Hepatocyte (in vitro differentiated cells): Measurements from ENCODE around the gene DSG3. TPM values are rescaled to one million over a fixed set of nuclear protein-coding genes. Genes with fewer than 3 reads are reported as not detected.
"Not testable (repeated sequence)": the region's sequence is repeated elsewhere in the genome, so short reads cannot be mapped to it uniquely, and the experiment has no call there.

ENCODE experiments used
- DNase-seq: peaks from one replicate; pipeline ENCODE4 v3.0.0-alpha.2; 2016; ENCODE audit warnings: low spot score
- H2AFZ ChIP-seq: fragments of 200-600 bp; sonication (generic); 2 replicates; pipeline ENCODE4 v1.6.0; 2016; ENCODE audit warnings: antibody characterized with exemption, mild to moderate bottlenecking
- H3K27ac ChIP-seq: fragments of 200-600 bp; sonication (generic); 2 replicates; pipeline ENCODE4 v1.5.1; 2016; ENCODE audit warnings: mild to moderate bottlenecking
- H3K27me3 ChIP-seq: fragments of 200-600 bp; sonication (generic); 2 replicates; pipeline ENCODE4 v1.6.1; 2016
- H3K36me3 ChIP-seq: fragments of 200-600 bp; sonication (generic); replicated peaks from 2 replicates; pipeline ENCODE4 v1.5.1; 2016; ENCODE audit warnings: low read depth; ENCODE audit not compliant: insufficient read depth
- H3K4me1 ChIP-seq: fragments of 200-600 bp; sonication (generic); 2 replicates; pipeline ENCODE4 v1.5.1; 2016; ENCODE audit warnings: mild to moderate bottlenecking, moderate library complexity; ENCODE audit not compliant: insufficient read depth
- H3K4me2 ChIP-seq: fragments of 200-600 bp; sonication (generic); 2 replicates; pipeline ENCODE4 v1.6.0; 2016
- H3K4me3 ChIP-seq: fragments of 200-600 bp; sonication (generic); 2 replicates; pipeline ENCODE4 v1.5.1; 2016; ENCODE audit warnings: mild to moderate bottlenecking
- H3K79me2 ChIP-seq: fragments of 200-600 bp; sonication (generic); 2 replicates; pipeline ENCODE4 v1.6.0; 2017; ENCODE audit warnings: mild to moderate bottlenecking
- H3K9me2 ChIP-seq: fragments of 200-600 bp; sonication (generic); replicated peaks from 2 replicates; pipeline ENCODE4 v1.6.0; 2017; ENCODE audit warnings: mild to moderate bottlenecking; ENCODE audit not compliant: insufficient read depth
- H3K9me3 ChIP-seq: fragments of 200-600 bp; sonication (generic); 2 replicates; pipeline ENCODE4 v1.5.1; 2016; ENCODE audit warnings: low read depth, mild to moderate bottlenecking
- H4K20me1 ChIP-seq: fragments of 200-600 bp; sonication (generic); 2 replicates; pipeline ENCODE4 v1.6.0; 2016; ENCODE audit warnings: mild to moderate bottlenecking; ENCODE audit not compliant: insufficient read depth, poor library complexity, severe bottlenecking
- EZH2 ChIP-seq: fragments of 200-600 bp; sonication (generic); IDR thresholded peaks from 2 replicates; pipeline ENCODE4 v1.6.1; 2016; ENCODE audit warnings: antibody characterized with exemption, mild to moderate bottlenecking, borderline replicate concordance
- EZH2phosphoT487 ChIP-seq: fragments of 200-600 bp; sonication (generic); IDR thresholded peaks from one replicate; pipeline ENCODE4 v1.6.1; 2018; ENCODE audit warnings: antibody characterized with exemption, mild to moderate bottlenecking, low read depth, moderate library complexity; ENCODE audit not compliant: unreplicated experiment, severe bottlenecking
- WGBS: methylation state at CpG from one replicate; pipeline ENCODE4 v1.1.6; 2016; ENCODE audit warnings: low lambda C conversion rate; ENCODE audit errors: missing lambda C conversion rate; 5-methylcytosine and 5-hydroxymethylcytosine counted together
- polyA plus RNA-seq: library from polyadenylated mRNA; unstranded; fragments of >200 nt; fragmentation: Nextera tagmentation; extraction: Ambion mirVana; gene quantifications from 2 replicates; pipeline ENCODE4 v1.2.1, GENCODE V29; 2016
- total RNA-seq: library from RNA; depleted of rRNA; stranded (reverse); fragments of >200 nt; gene quantifications from 2 replicates; pipeline ENCODE4 v1.2.3, GENCODE V29; 2014
- TF ChIP-seq, protein P1 (sequence below): fragments of 200-600 bp; sonication (generic); IDR thresholded peaks from 2 replicates; pipeline ENCODE4 v1.5.1; 2016; ENCODE audit warnings: antibody characterized with exemption, mild to moderate bottlenecking; ENCODE audit not compliant: poor library complexity

Gene DSG3
- total and polyA plus RNA-seq, 2 experiments from 2014 or later, result 0.43 TPM; not detected in 1

DNA sequence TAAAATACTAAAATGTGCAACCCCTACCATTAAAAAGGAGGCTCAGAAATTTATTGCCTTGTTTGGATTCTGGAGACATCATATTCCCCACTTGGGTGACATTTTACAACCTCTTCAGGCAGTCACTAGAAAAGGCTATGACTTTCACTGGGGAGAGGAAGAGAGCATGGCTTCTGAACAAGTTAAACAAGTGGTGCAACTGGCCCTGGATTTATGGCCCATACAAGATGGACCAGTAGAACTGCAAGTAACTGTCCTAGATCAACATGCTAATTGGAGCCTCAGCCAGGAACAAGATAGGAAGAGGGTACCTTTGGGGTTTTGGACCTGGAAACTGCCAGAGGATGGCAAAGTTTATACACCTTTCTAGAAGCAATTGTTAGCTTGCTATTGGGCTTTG lies 46.4 kb downstream of the DSG3 start:
- no peak overlapping the region for H3K4me2 ChIP-seq
- H3K4me1 ChIP-seq, result no peaks in the 10 kb centered on the region
- TF ChIP-seq EZH2, result no peak
- TF ChIP-seq, protein P1, sequence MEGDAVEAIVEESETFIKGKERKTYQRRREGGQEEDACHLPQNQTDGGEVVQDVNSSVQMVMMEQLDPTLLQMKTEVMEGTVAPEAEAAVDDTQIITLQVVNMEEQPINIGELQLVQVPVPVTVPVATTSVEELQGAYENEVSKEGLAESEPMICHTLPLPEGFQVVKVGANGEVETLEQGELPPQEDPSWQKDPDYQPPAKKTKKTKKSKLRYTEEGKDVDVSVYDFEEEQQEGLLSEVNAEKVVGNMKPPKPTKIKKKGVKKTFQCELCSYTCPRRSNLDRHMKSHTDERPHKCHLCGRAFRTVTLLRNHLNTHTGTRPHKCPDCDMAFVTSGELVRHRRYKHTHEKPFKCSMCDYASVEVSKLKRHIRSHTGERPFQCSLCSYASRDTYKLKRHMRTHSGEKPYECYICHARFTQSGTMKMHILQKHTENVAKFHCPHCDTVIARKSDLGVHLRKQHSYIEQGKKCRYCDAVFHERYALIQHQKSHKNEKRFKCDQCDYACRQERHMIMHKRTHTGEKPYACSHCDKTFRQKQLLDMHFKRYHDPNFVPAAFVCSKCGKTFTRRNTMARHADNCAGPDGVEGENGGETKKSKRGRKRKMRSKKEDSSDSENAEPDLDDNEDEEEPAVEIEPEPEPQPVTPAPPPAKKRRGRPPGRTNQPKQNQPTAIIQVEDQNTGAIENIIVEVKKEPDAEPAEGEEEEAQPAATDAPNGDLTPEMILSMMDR, result no peak
- no peak for TF ChIP-seq EZH2phosphoT487
- no peaks in the 10 kb centered on the region for H3K9me2 ChIP-seq
- no peaks in the 10 kb centered on the region for H3K9me3 ChIP-seq
- H3K36me3 ChIP-seq, result no peaks in the 10 kb centered on the region
- no peak for DNase-seq
- no peak overlapping the region for H2AFZ ChIP-seq
- no peak overlapping the region for H3K4me3 ChIP-seq
- H3K27ac ChIP-seq, result no peak overlapping the region
- no peaks in the 10 kb centered on the region for H4K20me1 ChIP-seq
- H3K79me2 ChIP-seq, result peaks cover under 1% of the 10 kb centered on the region
- H3K27me3 ChIP-seq, result no peaks in the 10 kb centered on the region

DNA sequence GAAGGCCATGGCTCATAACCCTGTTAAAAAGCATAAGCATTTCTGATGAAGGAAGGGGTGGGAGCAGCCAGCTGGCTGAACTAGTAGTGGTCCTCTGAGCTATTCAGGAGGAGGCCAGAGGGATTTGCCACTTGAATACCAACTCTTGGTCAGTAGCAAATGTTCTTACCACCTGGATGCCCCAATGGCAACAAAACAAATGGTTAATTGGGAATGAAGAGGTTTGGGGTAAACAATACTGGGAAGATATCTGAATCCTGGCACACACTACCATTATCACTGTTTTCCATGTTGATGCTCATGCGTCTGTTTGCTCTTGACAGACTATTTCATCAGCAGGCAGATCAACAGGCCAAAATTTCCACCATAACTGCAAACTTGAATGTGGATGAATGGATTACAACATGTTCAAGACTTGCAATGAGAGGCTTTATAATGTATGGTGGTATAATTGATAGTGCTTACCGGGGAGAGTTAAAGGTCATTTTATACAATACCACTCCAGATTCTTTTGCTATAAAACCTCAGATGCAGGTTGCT lies 47.2 kb downstream of the DSG3 start:
- not testable (repeated sequence) for H3K9me3 ChIP-seq, H3K27ac ChIP-seq, H3K4me3 ChIP-seq, H3K36me3 ChIP-seq, H3K79me2 ChIP-seq, H3K4me1 ChIP-seq, H3K9me2 ChIP-seq, H2AFZ ChIP-seq, H3K4me2 ChIP-seq, H4K20me1 ChIP-seq, DNase-seq, H3K27me3 ChIP-seq
- 93% methylated on average over 2 of the region's 2 CpGs for WGBS

DNA sequence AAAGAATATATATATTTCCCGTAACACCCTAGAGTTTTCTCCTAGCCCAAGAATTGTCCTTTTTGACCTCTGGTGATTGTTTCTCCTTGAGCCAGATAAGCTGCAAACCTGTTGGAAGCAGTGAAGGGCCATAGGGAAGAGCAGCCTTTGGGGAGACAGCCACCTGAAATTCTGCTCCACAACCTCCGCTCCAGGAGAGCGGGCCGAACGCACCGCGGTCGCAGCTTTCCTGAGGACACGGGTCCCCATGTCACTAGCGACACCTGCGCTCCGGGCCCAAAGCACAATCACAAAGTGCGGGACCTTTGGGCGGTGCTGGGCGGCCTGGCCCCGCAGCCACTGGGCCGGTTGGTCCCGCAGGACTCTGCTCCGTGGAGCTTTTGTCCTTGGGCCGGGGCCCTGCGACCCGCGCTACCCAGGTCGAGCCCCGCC lies 49.9 kb downstream of the DSG3 start:
- H4K20me1 ChIP-seq, result no peaks in the 10 kb centered on the region
- H2AFZ ChIP-seq, result peak overlapping the region; percentile 96
- H3K4me2 ChIP-seq, result peak overlapping the region; percentile 80
- WGBS, result 14% methylated on average over 24 of the region's 25 CpGs
- peak overlapping the region; percentile 87 for H3K27ac ChIP-seq
- H3K27me3 ChIP-seq, result no peaks in the 10 kb centered on the region
- peaks cover 35% of the 10 kb centered on the region for H3K79me2 ChIP-seq
- no peak for TF ChIP-seq EZH2
- TF ChIP-seq EZH2phosphoT487, result no peak
- TF ChIP-seq, protein P1, result no peak
- no peaks in the 10 kb centered on the region for H3K9me3 ChIP-seq
- no peaks in the 10 kb centered on the region for H3K9me2 ChIP-seq
- H3K4me3 ChIP-seq, result peak overlapping the region; percentile 55
- no peaks in the 10 kb centered on the region for H3K36me3 ChIP-seq
- DNase-seq, result no peak
- H3K4me1 ChIP-seq, result peaks cover 10% of the 10 kb centered on the region

GRCh38 chr18:31497836-31498573 lies 50.5 kb downstream of the DSG3 start, which contains the start of gene DSG2:
TSS of gene DSG2 (plus strand) at chr18:31498177. CDS start at chr18:31498252, 75 bp downstream.
- peak within 1 kb of the TSS; percentile 96 for H2AFZ ChIP-seq
- H3K27ac ChIP-seq, result peak within 1 kb of the TSS; percentile 87
- peak; percentile 91 for DNase-seq
- H3K4me1 ChIP-seq, result peaks cover 10% of the 10 kb centered on the region
- TF ChIP-seq EZH2phosphoT487 (no peak), EZH2 (no peak)
- TF ChIP-seq, protein P1, result no peak
- WGBS, result under 1% methylated on average over 39 of the region's 79 CpGs
- no peaks in the 10 kb centered on the region for H3K9me3 ChIP-seq
- H4K20me1 ChIP-seq, result no peaks in the 10 kb centered on the region
- H3K79me2 ChIP-seq, result peaks cover 40% of the 10 kb centered on the region
- H3K27me3 ChIP-seq, result no peaks in the 10 kb centered on the region
- H3K4me3 ChIP-seq, result peak within 1 kb of the TSS; percentile 55
- no peaks in the 10 kb centered on the region for H3K36me3 ChIP-seq
- no peaks in the 10 kb centered on the region for H3K9me2 ChIP-seq
- H3K4me2 ChIP-seq, result peak within 1 kb of the TSS; percentile 80
